22Rv1 (cell line): Measurements from ENCODE around the gene PLA2G6.

Experiments
- ZFX ChIP-seq: fragments of 450-650 bp; IDR thresholded peaks from 2 replicates; pipeline ENCODE4 v1.6.1; 2017; ENCODE audit warnings: antibody characterized with exemption, borderline replicate concordance
- TF ChIP-seq, protein P1 (sequence below): fragments of 450-650 bp; IDR thresholded peaks from 2 replicates; pipeline ENCODE4 v1.5.1; 2017; ENCODE audit warnings: mild to moderate bottlenecking

DNA sequence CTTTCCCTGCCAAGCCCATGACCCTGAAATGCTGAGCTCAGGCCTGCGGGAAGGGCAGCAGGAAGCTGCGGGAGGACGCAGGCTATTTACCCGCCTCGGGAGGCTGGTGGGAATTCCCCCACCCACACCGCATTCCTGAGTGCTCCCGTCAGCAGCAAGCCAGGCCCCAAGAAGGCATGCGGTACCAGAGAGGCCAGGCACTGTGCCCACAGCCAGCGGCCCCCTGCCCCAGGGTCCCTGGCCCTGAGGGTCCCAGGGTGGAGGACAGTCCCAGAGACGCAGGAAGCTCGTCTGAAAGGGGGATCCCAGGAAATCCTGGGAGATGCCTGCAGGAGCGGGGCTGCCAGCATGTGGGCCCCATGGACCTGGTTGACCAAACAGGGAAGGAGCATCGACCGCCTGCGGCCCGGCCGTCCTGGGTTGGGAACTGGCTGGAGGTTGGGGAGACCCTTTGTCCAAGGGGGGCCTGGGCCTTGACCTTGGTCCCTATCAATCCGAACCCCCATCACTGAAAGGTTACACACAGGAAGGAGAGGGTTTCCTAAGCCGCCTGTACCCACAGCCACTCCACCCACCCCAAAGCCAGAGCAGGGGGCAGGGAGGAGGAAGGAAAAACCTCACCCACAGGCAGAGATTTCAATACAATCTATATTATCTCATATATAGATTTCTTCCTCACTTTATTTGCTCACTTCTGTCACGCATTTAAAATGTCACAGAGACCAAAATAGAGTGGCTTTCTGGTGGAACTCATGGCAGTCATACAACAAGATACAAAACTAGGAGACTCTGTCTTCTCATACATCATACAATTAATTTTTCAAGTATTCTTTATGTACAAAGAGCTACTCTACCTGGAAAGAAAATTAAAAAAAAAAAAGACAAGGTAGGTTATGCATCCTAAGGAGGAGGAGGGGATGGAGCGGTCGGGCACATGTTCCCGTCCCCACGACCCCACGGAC, 37.3 kb upstream of the PLA2G6 start:
- TF ChIP-seq, protein P1, sequence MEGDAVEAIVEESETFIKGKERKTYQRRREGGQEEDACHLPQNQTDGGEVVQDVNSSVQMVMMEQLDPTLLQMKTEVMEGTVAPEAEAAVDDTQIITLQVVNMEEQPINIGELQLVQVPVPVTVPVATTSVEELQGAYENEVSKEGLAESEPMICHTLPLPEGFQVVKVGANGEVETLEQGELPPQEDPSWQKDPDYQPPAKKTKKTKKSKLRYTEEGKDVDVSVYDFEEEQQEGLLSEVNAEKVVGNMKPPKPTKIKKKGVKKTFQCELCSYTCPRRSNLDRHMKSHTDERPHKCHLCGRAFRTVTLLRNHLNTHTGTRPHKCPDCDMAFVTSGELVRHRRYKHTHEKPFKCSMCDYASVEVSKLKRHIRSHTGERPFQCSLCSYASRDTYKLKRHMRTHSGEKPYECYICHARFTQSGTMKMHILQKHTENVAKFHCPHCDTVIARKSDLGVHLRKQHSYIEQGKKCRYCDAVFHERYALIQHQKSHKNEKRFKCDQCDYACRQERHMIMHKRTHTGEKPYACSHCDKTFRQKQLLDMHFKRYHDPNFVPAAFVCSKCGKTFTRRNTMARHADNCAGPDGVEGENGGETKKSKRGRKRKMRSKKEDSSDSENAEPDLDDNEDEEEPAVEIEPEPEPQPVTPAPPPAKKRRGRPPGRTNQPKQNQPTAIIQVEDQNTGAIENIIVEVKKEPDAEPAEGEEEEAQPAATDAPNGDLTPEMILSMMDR = no peak
- no peak for TF ChIP-seq ZFX
